Measurements from ENCODE around the gene PTAFR. TPM values are rescaled to one million over a fixed set of nuclear protein-coding genes. Genes with fewer than 3 reads are reported as not detected.

Gene PTAFR
- total RNA-seq, 1 donor from 2014 or later, result not detected

GRCh38 chr1:28126212-28126611 is 50.3 kb downstream of the PTAFR start:
- DNase-seq (ENCODE audit: extremely low read depth, low read depth, low spot score), result no peak

- DNase-seq (ENCODE audit: extremely low read depth, low read depth, low spot score), result no peak
Observed at GRCh38 chr1:28123461-28123961, 53.0 kb downstream of the PTAFR start.

- DNase-seq (ENCODE audit: extremely low read depth, low read depth, low spot score), result no peak
Observed at GRCh38 chr1:28122183-28122582, 54.3 kb downstream of the PTAFR start.

- no peak for DNase-seq (ENCODE audit: extremely low read depth, low read depth, low spot score)
Observed at GRCh38 chr1:28119556-28119955, 56.9 kb downstream of the PTAFR start.

GRCh38 chr1:28118640-28119307 is 57.7 kb downstream of the PTAFR start:
- DNase-seq (ENCODE audit: extremely low read depth, low read depth, low spot score), result no peak

- DNase-seq (ENCODE audit: extremely low read depth, low read depth, low spot score), result no peak
Observed at GRCh38 chr1:28115267-28115666, 61.2 kb downstream of the PTAFR start.

GRCh38 chr1:28114844-28115243 is 61.6 kb downstream of the PTAFR start:
- DNase-seq (ENCODE audit: extremely low read depth, low read depth, low spot score), result no peak

- no peak for DNase-seq (ENCODE audit: extremely low read depth, low read depth, low spot score)
Observed at GRCh38 chr1:28113242-28113572, 63.3 kb downstream of the PTAFR start.

- DNase-seq (ENCODE audit: extremely low read depth, low read depth, low spot score), result no peak
Observed at GRCh38 chr1:28112388-28113241, 63.9 kb downstream of the PTAFR start.

- no peak for DNase-seq (ENCODE audit: extremely low read depth, low read depth, low spot score)
Observed at GRCh38 chr1:28111157-28111556, 65.3 kb downstream of the PTAFR start.

- no peak for DNase-seq (ENCODE audit: extremely low read depth, low read depth, low spot score)
Observed at GRCh38 chr1:28110555-28110954, 65.9 kb downstream of the PTAFR start.

GRCh38 chr1:28109639-28110038 is 66.9 kb downstream of the PTAFR start:
- DNase-seq (ENCODE audit: extremely low read depth, low read depth, low spot score), result no peak

GRCh38 chr1:28108001-28108400 is 68.5 kb downstream of the PTAFR start:
- no peak for DNase-seq (ENCODE audit: extremely low read depth, low read depth, low spot score)

- DNase-seq (ENCODE audit: extremely low read depth, low read depth, low spot score), result no peak
Observed at GRCh38 chr1:28104866-28105467, 71.5 kb downstream of the PTAFR start.

GRCh38 chr1:28102189-28102588 is 74.3 kb downstream of the PTAFR start:
- no peak for DNase-seq (ENCODE audit: extremely low read depth, low read depth, low spot score)

GRCh38 chr1:28099050-28099769 is 77.3 kb downstream of the PTAFR start:
- no peak for DNase-seq (ENCODE audit: extremely low read depth, low read depth, low spot score)

Other genes starting within 250 kb of the PTAFR start
- 1.8 TPM in 1 of 2 replicates, not detected in the other for gene SMPDL3B, start 241.7 kb downstream of the PTAFR start, total RNA-seq
- 11.1 and 14.5 TPM in 2 replicates for gene XKR8, start 216.7 kb downstream of the PTAFR start, total RNA-seq
- gene EYA3, start 88.1 kb downstream of the PTAFR start, total RNA-seq, result 15.5 and 20.2 TPM in 2 replicates
- 73.9 and 76.4 TPM in 2 replicates for gene DNAJC8, start 56.3 kb upstream of the PTAFR start, total RNA-seq
- 289 and 305 TPM in 2 replicates for gene ATP5IF1, start 59.4 kb upstream of the PTAFR start, total RNA-seq
- gene SESN2, start 82.8 kb upstream of the PTAFR start, total RNA-seq, result 23.6 and 24.4 TPM in 2 replicates
- gene MED18, start 152.3 kb upstream of the PTAFR start, total RNA-seq, result 12.7 and 15.5 TPM in 2 replicates
- gene PHACTR4, start 193.1 kb upstream of the PTAFR start, total RNA-seq, result 16.6 and 25.9 TPM in 2 replicates

All from glomerular endothelial cell (primary cell).